Measurements from ENCODE around the gene ACVR1. TPM values are rescaled to one million over a fixed set of nuclear protein-coding genes. Genes with fewer than 3 reads are reported as not detected.

Gene ACVR1
- total and polyA plus RNA-seq, 8 donors = 27.3 to 37.7 (median 31.8) TPM

DNA sequence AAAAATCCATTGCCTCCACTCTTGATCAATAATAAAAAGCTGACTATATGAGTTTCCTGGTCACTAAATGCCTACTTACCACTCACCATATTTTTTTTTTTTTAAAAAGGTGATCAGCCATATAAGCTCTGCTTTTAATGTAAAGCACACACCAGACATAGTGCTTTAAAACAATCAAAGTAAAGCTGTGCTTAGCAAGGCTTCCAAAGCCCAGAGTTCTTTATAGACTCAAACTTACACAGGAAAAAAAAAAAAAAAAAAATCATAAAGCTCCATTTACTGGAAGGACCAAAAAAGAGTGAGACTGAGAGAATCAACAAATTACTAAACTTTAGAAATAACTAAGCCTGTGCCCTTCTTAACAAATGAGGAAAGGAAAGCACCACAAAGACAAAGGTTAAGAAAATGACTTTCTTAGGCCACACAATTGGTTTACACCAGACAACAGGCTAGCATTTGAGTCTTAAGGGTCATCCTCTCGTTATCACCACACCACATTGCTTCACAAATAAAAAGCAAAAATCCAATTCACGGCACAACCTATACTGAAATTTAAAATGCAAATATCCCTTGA, 11.2 kb downstream of the ACVR1 start:
- no peak overlapping the region for H3K4me3 ChIP-seq
- DNase-seq = no peak
- peaks cover 5 to 18% of the 10 kb centered on the region in 2 donors for H3K4me1 ChIP-seq
- H3K27ac ChIP-seq = no peak overlapping the region
- TF ChIP-seq CTCF (IDR thresholded peaks at IDR 0.05) = no peak
- ATAC-seq = no peak
- H3K9me3 ChIP-seq = no peaks in the 10 kb centered on the region
- no peaks in the 10 kb centered on the region for H3K27me3 ChIP-seq
- intact Hi-C loops (cut with DNase I) = no loop called here
- no peaks in the 10 kb centered on the region for H3K36me3 ChIP-seq

DNA sequence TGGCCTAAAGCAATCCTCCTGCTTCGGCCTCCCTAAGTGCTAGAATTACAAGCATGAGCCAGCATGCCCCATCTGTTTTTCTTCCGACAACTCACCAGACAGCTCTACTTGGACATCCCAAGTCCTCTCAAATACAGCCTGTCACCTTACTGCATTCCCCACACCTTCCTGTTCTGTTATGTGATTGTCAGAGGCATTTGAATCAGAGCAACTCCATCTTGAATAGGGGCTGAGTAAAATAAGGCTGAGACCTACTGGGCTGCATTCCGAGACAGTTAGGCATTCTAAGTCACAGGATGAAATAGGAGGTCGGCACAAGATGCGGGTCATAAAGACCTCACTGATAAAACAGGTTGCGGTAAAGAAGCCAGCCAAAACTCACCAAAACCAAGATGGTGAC, 17.3 kb downstream of the ACVR1 start:
- no peaks in the 10 kb centered on the region for H3K9me3 ChIP-seq
- H3K27ac ChIP-seq = no peak overlapping the region
- H3K4me1 ChIP-seq = peaks cover 0 to 15% of the 10 kb centered on the region in 2 donors
- H3K4me3 ChIP-seq = no peak overlapping the region
- H3K27me3 ChIP-seq = no peaks in the 10 kb centered on the region
- intact Hi-C loops (cut with DNase I) = no loop called here
- ATAC-seq (no peak), DNase-seq (no peak)
- no peak for TF ChIP-seq CTCF (IDR thresholded peaks at IDR 0.05)
- no peaks in the 10 kb centered on the region for H3K36me3 ChIP-seq

- DNase-seq = no peak
- H3K9me3 ChIP-seq = no peaks in the 10 kb centered on the region
- H3K4me3 ChIP-seq = no peak overlapping the region
- ATAC-seq = peak; percentile 43
- H3K27ac ChIP-seq = no peak overlapping the region
- peaks cover 0 to 15% of the 10 kb centered on the region in 2 donors for H3K4me1 ChIP-seq
- no peaks in the 10 kb centered on the region for H3K36me3 ChIP-seq
- no peak for TF ChIP-seq CTCF (IDR thresholded peaks at IDR 0.05)
- H3K27me3 ChIP-seq = no peaks in the 10 kb centered on the region
- intact Hi-C loops (cut with DNase I) = no loop called here
These were observed 18.2 kb downstream of the ACVR1 start for GRCh38 chr2:157857881-157858280.

DNA sequence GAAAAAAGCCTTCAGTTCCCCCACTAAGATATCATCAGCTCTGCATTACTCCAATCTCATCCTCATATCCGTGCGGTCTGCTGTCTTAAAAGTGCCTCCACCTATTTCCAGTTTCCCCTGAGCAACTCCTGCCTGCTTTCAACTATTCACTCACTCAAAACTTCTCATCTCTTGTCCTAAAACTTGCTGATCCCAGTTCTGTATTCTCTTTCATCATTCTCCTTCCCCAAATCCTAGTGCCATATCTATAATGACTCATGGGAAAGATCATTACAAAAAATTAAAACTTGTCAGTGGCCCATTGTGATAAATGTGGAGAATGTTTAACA, 20.0 kb downstream of the ACVR1 start:
- H3K4me3 ChIP-seq = no peak overlapping the region
- intact Hi-C loops (cut with DNase I) = no loop called here
- ATAC-seq (no peak), DNase-seq (no peak)
- no peak for TF ChIP-seq CTCF (IDR thresholded peaks at IDR 0.05)
- H3K27ac ChIP-seq = peak overlapping the region in 1 of 2 donors; percentile 8
- peaks cover 0 to 15% of the 10 kb centered on the region in 2 donors for H3K4me1 ChIP-seq
- H3K9me3 ChIP-seq = no peaks in the 10 kb centered on the region
- H3K36me3 ChIP-seq = no peaks in the 10 kb centered on the region
- H3K27me3 ChIP-seq = no peaks in the 10 kb centered on the region

GRCh38 chr2:157853820-157854219, 22.3 kb downstream of the ACVR1 start:
- no peak overlapping the region for H3K4me3 ChIP-seq
- DNase-seq (no peak), ATAC-seq (no peak)
- intact Hi-C loops (cut with DNase I) = no loop called here
- no peak overlapping the region for H3K27ac ChIP-seq
- H3K27me3 ChIP-seq = no peaks in the 10 kb centered on the region
- TF ChIP-seq CTCF (IDR thresholded peaks at IDR 0.05) = no peak
- H3K4me1 ChIP-seq = peaks cover 0 to 15% of the 10 kb centered on the region in 2 donors
- no peaks in the 10 kb centered on the region for H3K9me3 ChIP-seq
- no peaks in the 10 kb centered on the region for H3K36me3 ChIP-seq
